Measurements from ENCODE around the gene KLRC3.
"Not testable (repeated sequence)": the region's sequence is repeated elsewhere in the genome, so short reads cannot be mapped to it uniquely, and the experiment has no call there.

The KLRC3 gene

DNA sequence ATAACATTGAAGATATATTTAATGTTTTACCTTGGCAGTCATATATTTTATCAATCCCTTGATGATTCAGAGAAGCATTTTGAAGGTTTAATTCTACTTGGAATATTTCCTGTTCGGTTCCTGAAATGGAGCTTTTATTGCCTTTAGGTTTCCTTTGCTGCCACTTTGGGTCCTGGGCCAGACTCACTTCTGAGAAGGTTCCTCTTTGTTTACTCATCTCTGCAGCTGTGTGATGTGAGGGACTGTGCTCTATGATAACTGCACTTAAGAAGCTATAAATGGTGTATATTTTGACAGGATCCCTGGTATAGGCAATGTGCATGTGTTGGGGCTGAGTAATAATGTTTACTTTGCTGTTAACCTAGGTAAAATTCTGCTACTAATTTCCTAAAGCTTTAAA is at the start of gene KLRC3:
Gene KLRC3, minus strand, starts transcription at position 262 of the 400 bp plus-strand sequence. Its CDS starts 45 bp downstream, at position 217.
- not testable (repeated sequence) for H3K4me3 ChIP-seq (ENCODE audit: low read depth, low read length); H3K9me3 ChIP-seq (ENCODE audit: severe bottlenecking); H3K27me3 ChIP-seq (ENCODE audit: insufficient read depth, low read depth, severe bottlenecking); H3K36me3 ChIP-seq; DNase-seq; H3K27ac ChIP-seq

DNA sequence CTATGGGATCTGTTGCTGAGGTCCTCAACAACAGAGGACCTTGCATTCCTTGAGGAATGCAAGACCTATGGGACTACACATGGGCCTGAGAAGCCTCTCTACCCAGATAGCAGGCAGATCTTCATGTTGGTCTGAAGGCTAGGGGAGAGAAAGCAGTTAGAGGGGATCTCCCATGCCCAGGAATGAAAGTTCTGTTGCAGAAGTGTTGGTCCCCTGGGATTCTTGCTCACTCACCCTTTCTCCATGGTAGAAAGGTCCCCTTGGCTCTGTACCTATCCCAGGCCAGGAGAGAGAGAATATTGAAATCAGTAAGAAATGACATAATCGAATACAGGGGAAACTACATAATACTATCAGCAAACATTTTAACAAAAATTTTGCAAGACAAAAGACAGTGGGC is 49.3 kb upstream of the KLRC3 start:
- Histone ChIP-seq H3K27me3 (ENCODE audit: insufficient read depth, low read depth, severe bottlenecking) (no peaks in the 10 kb centered on the region), H3K36me3 (no peaks in the 10 kb centered on the region), H3K27ac (no peak overlapping the region), H3K4me3 (ENCODE audit: low read depth, low read length) (no peak overlapping the region), H3K9me3 (ENCODE audit: severe bottlenecking) (peaks cover 8% of the 10 kb centered on the region)
- TF ChIP-seq CTCF (IDR thresholded peaks at IDR 0.05; ENCODE audit: low read depth, low read length) = no peak
- DNase-seq = no peak

DNA sequence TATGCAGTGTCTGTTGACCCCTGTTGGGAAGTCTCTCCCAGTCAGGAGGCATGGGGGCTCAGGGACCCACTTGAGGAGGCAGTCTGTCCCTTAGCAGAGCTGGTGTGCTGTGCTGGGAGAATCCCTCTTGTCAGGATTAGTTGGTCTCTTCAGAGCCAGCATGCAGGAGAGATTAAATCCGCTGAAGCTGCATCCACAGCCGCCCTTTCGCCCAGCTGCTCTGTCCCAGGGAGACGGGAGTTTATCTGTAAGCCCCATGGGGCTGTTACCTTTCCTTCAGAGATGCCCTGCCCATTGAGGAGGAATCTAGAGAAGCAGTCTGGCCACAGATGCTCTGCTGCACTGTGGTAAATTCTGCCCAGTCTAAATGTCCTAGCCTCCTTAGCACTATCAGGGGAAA is 45.9 kb upstream of the KLRC3 start:
- Histone ChIP-seq H3K9me3 (ENCODE audit: severe bottlenecking) (peaks cover 8% of the 10 kb centered on the region), H3K4me3 (ENCODE audit: low read depth, low read length) (no peak overlapping the region; the same call in 1 of the 2 replicates), H3K27ac (peak overlapping the region; percentile 60), H3K27me3 (ENCODE audit: insufficient read depth, low read depth, severe bottlenecking) (no peaks in the 10 kb centered on the region), H3K36me3 (no peaks in the 10 kb centered on the region)
- DNase-seq = peak; percentile 87
- TF ChIP-seq CTCF (IDR thresholded peaks at IDR 0.05; ENCODE audit: low read depth, low read length) = no peak

- DNase-seq = no peak
- Histone ChIP-seq H3K9me3 (ENCODE audit: severe bottlenecking) (peaks cover 9% of the 10 kb centered on the region), H3K27ac (no peak overlapping the region), H3K4me3 (ENCODE audit: low read depth, low read length) (no peak overlapping the region), H3K27me3 (ENCODE audit: insufficient read depth, low read depth, severe bottlenecking) (no peaks in the 10 kb centered on the region), H3K36me3 (no peaks in the 10 kb centered on the region)
- TF ChIP-seq CTCF (IDR thresholded peaks at IDR 0.05; ENCODE audit: low read depth, low read length) = no peak
These were observed 37.4 kb upstream of the KLRC3 start for GRCh38 chr12:10457760-10458159.

GRCh38 chr12:10456856-10457255 is 36.5 kb upstream of the KLRC3 start:
- Histone ChIP-seq H3K9me3 (ENCODE audit: severe bottlenecking) (peaks cover 9% of the 10 kb centered on the region), H3K27ac (no peak overlapping the region), H3K36me3 (no peaks in the 10 kb centered on the region), H3K27me3 (ENCODE audit: insufficient read depth, low read depth, severe bottlenecking) (no peaks in the 10 kb centered on the region), H3K4me3 (ENCODE audit: low read depth, low read length) (no peak overlapping the region)
- no peak for TF ChIP-seq CTCF (IDR thresholded peaks at IDR 0.05; ENCODE audit: low read depth, low read length)
- no peak for DNase-seq

DNA sequence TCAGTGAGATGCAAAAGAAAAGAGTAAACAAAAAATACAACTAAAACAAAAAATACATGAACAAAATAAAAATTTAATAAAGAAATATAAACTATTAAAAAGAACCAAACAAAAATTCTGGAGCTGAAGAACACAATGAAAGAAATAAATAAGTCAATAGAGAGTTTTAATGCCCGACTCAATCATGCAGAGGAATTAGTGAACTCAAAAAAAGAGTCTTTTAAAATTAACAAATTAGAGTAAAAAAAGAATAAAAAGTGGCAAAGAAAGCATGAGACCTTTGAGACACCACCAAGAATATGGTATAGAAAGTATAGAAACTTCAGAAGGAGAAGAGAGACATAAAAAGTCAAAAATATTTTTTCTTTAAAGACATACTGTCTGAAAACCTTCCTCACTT is 35.4 kb upstream of the KLRC3 start:
- Histone ChIP-seq H3K27ac (no peak overlapping the region), H3K27me3 (ENCODE audit: insufficient read depth, low read depth, severe bottlenecking) (no peaks in the 10 kb centered on the region), H3K9me3 (ENCODE audit: severe bottlenecking) (peaks cover 9% of the 10 kb centered on the region), H3K36me3 (no peaks in the 10 kb centered on the region), H3K4me3 (ENCODE audit: low read depth, low read length) (no peak overlapping the region)
- TF ChIP-seq CTCF (IDR thresholded peaks at IDR 0.05; ENCODE audit: low read depth, low read length) = no peak
- DNase-seq = no peak
